T47D (cell line): ENCODE measurements around the gene NFYB.
"Not testable (repeated sequence)": the region's sequence is repeated elsewhere in the genome, so short reads cannot be mapped to it uniquely, and the experiment has no call there.

Experiments used
- DNase-seq, 2 experiments: peaks; one replicate each; pipeline versions ENCODE4 v3.0.0 to v3.0.0-alpha.2; 2011 to 2012; ENCODE audit warnings: low read depth in 1 of 2, low spot score in 1 of 2
- JUND ChIP-seq: IDR thresholded peaks from 2 replicates; pipeline ENCODE4 v1.6.1; 2012; ENCODE audit warnings: low read depth
- in situ Hi-C: cut with HindIII; loops from 2 replicates; pipeline ENCODE4 v1.10.0; 2016; ENCODE audit warnings: low sequenced_read_pairs, low pct_unique_long_range_greater_than_20kb

Gene NFYB

GRCh38 chr12:104137902-104138796 lies at the start of gene NFYB:
NFYB (minus strand) TSS chr12:104138210; CDS start chr12:104135453, 2,757 bp downstream.
- peak; percentile 99 to 100 for DNase-seq
- TF ChIP-seq JUND, result peak; percentile 30; the same call in 1 of the 2 replicates
- in situ Hi-C loops, result no loop called here

- no peak for TF ChIP-seq JUND
- DNase-seq, result no peak
- in situ Hi-C loops, result no loop called here
Measured at GRCh38 chr12:104187446-104188155, 49.6 kb upstream of the NFYB start.

GRCh38 chr12:104183443-104183842 lies 45.4 kb upstream of the NFYB start:
- DNase-seq, result no peak
- no peak for TF ChIP-seq JUND
- in situ Hi-C loops, result no loop called here

- in situ Hi-C loops, result no loop called here
- peak; percentile 89 for TF ChIP-seq JUND
- peak; percentile 45 to 89 for DNase-seq
Measured at GRCh38 chr12:104182621-104183378, 44.8 kb upstream of the NFYB start.

- in situ Hi-C loops, result no loop called here
- DNase-seq, result peak in 1 of 2 experiments; percentile 98
- peak; percentile 83 for TF ChIP-seq JUND
Measured at GRCh38 chr12:104182144-104182543, 44.1 kb upstream of the NFYB start.

- peak; percentile 51; the same call in 1 of the 2 replicates for TF ChIP-seq JUND
- in situ Hi-C loops, result no loop called here
- DNase-seq, result peak in 1 of 2 experiments; percentile 85
Measured at GRCh38 chr12:104181313-104181712, 43.3 kb upstream of the NFYB start.

GRCh38 chr12:104180374-104180773 lies 42.4 kb upstream of the NFYB start:
- in situ Hi-C loops, result no loop called here
- peak; percentile 77 for TF ChIP-seq JUND
- DNase-seq, result peak in 1 of 2 experiments; percentile 95

- in situ Hi-C loops, result no loop called here
- peak; percentile 96 for TF ChIP-seq JUND
- DNase-seq, result peak in 1 of 2 experiments; percentile 95
Measured at GRCh38 chr12:104177663-104178501, 39.9 kb upstream of the NFYB start.

- in situ Hi-C loops, result no loop called here
- no peak for DNase-seq
- TF ChIP-seq JUND, result no peak
Measured at GRCh38 chr12:104177336-104177662, 39.3 kb upstream of the NFYB start.

- in situ Hi-C loops, result no loop called here
- DNase-seq, result no peak
- TF ChIP-seq JUND, result no peak
Measured at GRCh38 chr12:104175726-104176247, 37.8 kb upstream of the NFYB start.

- DNase-seq, in situ Hi-C loops: not testable (repeated sequence)
Measured at GRCh38 chr12:104173804-104174203, 35.8 kb upstream of the NFYB start.
